GM18907 (cell line): ENCODE data around the gene SUPT6H.
"Not testable (repeated sequence)": the region's sequence is repeated elsewhere in the genome, so short reads cannot be mapped to it uniquely, and the experiment has no call there.

Experiments used
- ATAC-seq: cut with Tn5 transposase; IDR thresholded peaks from one replicate; pipeline ENCODE4 v1.9.1; 2021; ENCODE audit warnings: mild to moderate bottlenecking, moderate library complexity; ENCODE audit not compliant: unreplicated experiment

The SUPT6H gene

DNA sequence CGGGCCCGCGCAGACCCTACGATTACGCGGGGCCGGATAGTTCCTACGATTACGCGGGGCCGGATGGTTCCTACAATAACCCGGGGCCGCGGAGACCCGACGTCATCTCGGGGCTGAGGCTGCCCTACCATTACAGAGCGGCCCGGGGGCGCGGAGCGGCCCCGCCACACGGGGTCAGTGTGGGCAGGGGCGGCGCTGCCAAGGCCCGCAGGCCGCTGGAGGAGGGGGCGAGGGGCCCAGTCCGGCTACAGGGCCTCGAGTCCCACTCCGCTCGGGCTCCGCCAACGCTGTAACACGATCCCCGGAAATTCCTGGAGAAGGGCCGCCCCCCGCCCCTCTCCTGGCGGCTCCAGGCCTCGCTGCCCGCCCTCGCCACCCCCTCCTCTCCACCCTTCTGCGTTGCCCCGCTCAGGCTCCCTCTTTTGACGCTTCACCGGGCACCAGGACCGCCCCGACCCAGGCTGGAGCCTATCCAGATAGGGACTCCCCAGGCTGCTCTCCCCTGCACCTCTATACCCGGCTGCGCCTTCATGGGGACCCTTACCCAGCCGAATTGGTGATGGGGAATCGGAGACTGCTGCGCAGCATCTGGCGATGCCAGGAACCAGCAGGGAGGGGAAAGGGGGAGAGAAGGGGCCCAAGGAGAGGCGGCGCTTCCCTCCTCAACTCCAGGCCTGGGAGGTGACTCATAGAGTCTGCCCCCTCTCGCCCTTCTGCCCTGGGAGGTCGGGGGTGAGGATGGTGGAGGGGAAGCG lies 55.8 kb downstream of the SUPT6H start, which contains the start of gene RAB34:
Gene RAB34 (minus strand): TSS at position 291 of the 755 bp plus-strand sequence. CDS start 602 bp downstream, outside the sequence.
- ATAC-seq, result no peak

- no peak for ATAC-seq
Measured at GRCh38 chr17:28718333-28719020, 56.5 kb downstream of the SUPT6H start.

DNA sequence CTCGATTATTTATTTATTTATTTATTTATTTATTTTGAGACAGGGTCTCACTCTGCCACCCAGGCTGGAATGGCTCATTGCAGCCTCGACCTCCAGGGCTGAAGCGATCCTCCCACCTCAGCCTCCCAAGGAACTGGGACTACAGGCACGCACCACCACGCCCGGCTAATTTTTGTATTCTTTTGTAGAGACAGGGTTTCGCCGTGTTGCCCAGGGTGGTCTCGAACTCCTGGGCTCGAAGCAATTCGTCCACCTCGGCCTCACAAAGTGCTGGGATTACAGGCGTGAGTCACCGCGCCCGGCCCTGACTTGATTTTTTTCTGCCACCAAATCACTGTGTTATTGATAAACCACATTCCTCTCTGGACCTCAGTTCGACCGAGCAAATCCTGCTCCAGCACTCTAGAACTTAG lies 57.0 kb downstream of the SUPT6H start:
- ATAC-seq, result no peak

DNA sequence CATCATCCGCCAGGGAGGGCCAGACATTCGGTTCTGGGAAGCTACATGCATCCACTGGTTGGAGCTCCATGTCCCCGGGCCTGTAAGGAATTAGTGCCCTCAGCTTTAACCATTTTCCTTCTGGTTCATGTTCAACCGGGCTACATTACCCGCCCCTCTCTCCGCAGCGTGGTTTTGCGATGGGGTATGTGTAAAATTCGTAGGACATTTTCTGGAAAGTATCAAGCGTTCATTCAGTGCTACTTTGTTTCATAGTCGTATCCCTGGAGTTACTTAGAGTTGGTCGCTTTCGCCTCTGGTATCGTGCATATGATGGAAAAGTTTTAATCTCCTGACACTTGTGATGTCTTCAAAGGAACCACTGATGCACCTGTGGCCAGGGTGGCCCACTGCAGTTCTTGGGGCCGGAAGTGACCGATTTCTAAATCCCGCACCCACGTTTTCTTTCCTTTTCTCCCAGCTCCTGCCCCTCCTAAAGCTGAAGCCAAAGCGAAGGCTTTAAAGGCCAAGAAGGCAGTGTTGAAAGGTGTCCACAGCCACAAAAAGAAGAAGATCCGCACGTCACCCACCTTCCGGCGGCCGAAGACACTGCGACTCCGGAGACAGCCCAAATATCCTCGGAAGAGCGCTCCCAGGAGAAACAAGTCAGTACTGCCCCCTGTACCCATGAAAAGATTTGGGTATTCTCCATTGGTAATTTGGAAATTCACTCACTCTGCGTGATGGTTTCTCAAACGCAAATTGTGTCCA lies 58.4 kb downstream of the SUPT6H start:
- ATAC-seq, result no peak

DNA sequence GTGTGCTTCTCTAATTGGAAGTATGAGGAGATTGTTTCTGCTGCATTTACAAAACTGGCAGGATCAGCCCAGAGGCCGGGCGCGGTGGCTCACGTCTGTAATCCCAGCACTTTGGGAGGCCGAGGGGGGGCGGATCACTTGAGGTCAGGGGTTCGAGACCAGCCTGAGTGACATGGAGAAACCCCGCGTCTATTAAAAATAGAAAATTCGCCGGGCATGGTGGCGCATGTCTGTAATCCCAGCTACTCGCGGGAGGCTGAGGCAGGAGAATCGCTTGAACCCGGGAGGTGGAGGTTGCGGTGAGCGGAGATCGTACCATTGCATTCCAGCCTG lies 59.0 kb downstream of the SUPT6H start:
- ATAC-seq, result not testable (repeated sequence)

DNA sequence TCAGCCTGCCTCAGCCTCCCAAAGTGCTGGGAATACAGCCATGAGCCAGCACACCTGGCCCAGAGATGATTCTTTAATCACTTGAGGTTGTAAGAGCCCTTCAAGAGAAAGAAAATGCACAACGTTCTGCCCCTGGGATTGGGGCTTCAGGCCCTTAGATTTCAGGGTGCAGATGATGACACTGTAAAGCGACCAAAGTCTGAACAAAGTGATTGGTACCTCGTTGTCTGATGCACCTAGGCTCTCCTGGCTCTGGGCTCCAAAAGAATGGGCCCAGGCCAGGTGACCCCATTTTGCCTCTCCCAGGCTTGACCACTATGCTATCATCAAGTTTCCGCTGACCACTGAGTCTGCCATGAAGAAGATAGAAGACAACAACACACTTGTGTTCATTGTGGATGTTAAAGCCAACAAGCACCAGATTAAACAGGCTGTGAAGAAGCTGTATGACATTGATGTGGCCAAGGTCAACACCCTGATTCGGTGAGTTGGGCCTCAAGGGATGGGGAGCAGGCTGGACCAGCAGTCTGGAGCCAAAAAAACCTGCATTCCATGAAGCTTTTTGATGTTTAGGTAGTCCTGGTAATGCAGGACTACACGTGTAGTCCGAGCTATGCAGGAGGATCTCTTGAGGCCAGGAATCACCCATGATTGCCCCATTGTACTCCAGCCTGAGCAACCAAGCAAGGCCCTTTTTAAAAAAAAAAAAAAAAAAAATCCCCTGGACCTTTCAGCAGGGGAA lies 60.6 kb downstream of the SUPT6H start:
- no peak for ATAC-seq

GRCh38 chr17:28723159-28723835 lies 61.3 kb downstream of the SUPT6H start:
- no peak for ATAC-seq

DNA sequence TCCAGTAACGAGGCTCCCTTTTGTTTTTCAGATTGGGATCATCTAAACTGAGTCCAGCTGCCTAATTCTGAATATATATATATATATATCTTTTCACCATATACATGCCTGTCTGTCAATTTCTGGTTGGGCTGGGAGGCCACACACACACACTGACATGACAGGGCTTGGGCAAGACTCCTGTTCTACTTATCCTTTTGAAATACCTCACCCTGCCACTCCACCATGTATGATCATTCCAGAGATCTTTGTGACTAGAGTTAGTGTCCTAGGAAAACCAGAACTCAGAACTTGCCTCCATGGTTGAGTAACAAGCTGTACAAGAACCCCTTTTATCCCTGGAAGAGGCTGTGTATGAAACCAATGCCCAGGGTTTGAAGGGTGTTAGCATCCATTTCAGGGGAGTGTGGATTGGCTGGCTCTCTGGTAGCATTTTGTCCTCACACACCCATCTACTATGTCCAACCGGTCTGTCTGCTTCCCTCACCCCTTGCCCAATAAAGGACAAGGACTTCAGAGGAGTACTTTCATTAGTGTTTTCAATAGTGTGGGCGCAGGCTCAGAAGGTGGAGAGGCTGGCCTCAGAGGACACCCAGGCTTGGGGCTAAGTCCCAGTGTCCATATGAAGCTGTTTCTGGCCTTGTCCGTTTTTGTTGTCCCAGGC lies 62.0 kb downstream of the SUPT6H start:
- ATAC-seq, result not testable (repeated sequence)

DNA sequence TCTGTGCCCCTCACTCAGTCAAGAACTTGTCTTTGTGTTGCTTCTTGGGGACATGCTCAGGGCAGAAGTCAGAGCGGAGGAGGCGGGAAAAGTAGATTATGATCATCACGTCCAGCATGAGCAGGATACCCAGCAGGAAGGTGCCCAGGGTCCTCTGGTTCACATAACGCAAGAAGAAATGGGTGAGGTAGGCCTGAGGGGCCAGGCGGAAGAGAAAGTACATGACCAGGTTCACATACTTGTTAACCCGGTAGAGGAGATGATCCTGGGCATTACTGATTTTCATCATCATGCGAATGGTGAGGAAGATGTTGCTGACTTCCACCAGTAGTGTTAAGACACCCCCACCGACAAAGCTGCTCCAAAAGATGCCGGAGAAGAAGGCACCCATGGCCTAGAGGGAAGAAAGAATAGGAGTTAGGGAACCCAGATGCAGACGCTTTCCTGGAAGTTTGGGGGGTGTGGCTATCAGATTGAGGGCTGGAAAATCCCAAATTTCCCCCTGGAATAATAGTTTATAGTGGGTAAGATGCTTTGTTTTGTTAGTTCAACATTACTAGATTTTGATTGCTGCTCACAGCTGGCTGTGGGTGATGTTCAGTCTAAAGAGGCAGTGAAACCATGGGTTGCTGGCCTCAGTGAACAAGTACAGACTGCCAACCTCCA lies 62.6 kb downstream of the SUPT6H start:
- ATAC-seq, result no peak

DNA sequence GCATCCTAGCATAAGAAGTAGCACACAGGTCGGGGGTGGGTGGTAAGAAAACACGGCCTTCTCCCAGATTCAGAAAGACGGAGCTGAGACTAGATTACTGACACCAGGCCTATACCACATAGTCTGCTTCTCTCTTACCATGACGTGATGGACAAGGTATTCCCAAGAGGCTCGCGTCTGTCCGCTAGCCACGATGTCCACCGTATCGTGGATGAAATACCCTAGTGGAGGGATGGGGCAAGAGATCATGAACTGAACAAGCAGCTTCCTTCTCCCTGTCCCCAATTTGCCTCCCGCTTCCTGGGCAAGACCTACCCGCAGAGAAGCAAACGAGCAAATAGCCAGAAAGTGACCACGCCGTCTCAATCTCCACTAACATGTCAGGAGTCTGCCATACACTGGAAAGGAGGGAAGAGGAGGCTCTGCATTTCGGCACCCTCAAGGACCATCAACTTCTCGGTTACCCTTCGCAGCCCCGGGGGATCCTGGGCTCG lies 63.2 kb downstream of the SUPT6H start:
- no peak for ATAC-seq

DNA sequence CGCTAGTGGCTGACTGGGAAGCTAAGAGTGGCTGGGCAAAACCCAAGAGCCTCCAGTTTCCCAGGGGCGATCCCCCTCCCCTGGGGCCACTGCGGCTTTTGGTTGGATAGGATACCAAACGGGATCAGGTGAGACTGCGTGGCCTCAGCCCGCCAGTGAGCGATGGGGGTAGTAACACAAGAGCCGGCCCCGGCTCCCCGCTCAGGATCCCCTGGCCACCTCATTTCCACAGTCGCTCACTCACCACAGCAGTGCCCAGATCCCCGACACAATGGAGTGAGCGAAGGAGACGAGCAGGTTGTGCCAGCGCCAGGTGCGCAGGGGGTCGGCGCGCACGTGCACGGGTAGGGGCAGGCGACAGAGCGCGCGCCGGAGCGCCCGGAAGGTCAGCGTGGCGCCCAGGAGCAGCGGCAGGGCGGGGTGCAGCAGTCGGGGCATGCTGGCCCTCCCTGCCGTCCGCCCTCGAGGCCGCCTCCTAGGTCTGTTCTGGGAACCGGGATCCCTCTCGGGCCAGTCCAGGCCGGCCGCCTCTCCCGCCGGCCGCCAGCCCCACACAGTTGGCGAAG lies 63.7 kb downstream of the SUPT6H start:
- peak; percentile 1 for ATAC-seq

DNA sequence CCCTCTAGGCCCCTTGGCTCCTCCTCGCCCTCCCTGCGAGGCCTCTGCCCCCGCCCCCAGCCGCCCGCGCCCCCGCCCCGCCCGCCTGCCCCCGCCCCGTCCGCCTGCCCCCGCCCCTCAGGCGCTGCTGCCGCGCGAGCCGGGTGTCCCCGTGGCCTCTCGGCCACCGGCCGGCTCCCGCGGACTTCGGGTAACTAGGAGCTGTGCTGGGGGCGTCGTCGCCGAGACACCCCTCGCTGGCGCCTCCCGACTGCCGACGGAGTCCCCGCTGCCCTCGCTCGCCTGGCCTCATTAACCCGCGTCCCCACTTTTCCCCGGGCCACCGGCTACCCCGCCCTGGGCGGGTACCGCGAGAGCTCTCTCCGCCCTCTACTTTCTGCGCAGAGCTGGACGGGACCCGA lies 64.2 kb downstream of the SUPT6H start, which contains the start of gene TLCD1:
Gene TLCD1 (minus strand): TSS at position 8 of the 401 bp plus-strand sequence. CDS start 136 bp downstream, outside the sequence.
- peak; percentile 6 for ATAC-seq

DNA sequence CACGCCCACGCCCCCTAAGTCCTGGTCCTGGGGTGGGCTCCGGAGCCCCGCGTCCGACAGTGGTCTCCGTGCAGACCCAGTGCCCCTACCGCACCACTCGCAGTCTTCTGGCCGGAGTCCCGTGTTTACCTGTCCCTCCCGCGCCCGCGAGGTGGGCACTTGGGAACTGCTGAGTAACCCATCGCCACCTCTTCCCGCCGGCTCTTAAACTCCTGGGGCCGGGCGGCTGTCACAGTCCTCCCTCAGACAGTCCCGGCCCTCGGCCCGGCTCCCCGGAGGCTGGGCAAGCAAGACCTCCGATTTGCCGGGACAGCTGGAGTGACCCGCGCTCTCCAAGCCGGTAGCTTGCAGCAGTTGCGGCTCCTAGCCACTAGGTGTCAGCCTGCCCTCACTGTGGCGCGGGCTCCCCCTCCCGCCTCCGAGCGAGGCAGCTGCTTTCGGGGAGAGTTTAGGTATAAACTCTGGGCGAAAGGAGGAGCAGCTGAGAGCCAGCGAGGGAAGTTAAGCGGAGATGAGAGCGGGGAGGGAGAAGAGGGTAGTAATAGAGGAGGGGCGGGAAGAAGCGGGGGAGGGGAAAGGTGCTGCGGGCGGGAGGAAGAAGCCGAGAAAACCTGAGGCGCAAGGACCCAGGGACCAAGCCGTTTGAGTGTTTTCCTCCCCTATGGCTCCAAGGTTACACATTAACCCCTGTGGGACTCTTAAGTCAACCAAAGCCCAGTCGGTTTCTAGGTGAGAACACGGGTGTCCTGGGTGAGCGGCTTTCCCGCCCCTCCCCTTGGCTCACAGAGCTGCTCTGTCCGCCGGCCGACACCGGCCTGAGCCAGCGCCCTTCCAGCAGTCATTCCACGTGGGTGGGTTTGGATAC lies 64.9 kb downstream of the SUPT6H start:
- ATAC-seq, result peak; percentile 46

DNA sequence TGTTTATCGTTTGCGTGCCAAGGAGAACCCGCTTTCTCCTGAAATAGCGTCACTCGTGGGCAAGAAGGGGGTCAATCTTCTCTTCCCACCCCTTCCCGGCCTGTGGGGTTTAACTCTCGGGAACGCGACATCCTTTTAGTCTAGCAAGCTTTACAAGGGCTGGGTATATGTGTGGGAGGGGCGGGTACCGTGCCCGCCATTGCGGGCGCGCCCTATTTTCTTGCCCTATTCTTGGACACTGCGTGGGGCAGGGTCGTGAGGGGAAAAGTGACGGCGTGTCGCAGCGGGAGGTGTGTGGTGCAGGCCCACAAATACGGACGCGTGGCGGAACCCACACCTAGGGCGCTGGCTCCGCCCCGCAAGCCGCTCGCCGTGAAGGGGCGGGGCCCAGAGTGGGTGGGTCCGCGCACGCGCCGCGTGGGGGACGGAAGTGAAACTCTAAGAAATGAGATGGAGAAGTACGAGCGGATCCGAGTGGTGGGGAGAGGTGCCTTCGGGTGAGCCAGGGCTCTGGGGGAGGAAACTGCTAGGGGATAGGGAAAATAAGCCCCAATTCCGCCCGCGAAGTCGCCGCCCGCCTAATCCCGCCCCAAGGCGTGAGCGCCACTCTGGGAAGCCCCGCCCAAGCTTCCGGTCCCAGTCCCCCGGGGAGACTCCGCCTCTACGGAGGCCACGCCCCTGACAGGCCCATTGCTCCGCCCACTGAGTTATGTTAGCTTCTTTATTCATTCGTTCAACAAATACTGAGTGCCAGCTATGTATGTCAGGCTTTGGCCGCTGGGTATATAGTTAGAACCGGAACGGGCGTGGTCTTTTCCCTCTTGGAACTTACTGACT lies 66.6 kb downstream of the SUPT6H start, which contains the start of gene NEK8:
Gene NEK8 (plus strand): TSS at position 425 of the 837 bp plus-strand sequence. CDS start 26 bp downstream, at position 451.
- peak; percentile 39 for ATAC-seq

DNA sequence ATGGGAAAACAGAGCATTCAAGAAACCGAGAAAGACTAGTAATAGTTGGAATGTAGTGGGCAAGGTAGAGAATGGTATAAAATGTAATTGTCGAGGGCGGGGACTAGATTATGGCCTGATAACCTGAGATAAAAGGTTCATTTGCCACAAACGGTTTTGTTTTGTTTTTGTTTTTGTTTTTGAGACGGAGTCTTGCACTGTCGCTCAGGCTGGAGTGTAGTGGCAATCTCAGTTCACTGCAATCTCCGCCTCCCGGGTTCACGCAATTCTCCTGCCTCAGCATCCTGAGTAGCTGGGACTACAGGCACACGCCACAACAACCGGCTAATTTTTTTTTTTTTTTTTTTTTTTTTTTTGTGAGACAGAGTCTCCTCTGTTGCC lies 67.9 kb downstream of the SUPT6H start:
- ATAC-seq, result no peak

DNA sequence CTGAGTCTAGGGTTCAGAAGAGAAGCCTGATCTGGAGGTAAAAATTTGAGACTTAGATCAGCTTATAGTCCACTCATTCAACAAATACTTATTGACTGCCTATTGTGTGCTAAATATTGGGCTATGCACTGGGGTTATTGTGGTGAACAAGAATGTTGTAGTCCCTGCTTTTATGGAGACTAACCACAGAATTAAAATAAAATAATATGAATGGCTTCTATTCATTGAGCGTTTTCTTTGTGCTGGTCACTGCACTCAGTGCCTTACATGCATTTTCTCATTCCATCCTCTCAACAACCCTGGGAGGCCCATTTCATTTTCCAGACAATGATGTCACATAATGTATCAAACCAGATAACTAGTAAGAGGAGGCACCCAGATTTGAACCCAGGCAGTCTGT lies 71.3 kb downstream of the SUPT6H start:
- no peak for ATAC-seq
